ENCODE data around the gene OBSL1. TPM values are rescaled to one million over a fixed set of nuclear protein-coding genes. Genes with fewer than 3 reads are reported as not detected.

Gene OBSL1
- total and polyA plus RNA-seq, 2 of the 4 experiments (the other 2 are of a cell fraction) = 21.5 to 51.2 TPM

DNA sequence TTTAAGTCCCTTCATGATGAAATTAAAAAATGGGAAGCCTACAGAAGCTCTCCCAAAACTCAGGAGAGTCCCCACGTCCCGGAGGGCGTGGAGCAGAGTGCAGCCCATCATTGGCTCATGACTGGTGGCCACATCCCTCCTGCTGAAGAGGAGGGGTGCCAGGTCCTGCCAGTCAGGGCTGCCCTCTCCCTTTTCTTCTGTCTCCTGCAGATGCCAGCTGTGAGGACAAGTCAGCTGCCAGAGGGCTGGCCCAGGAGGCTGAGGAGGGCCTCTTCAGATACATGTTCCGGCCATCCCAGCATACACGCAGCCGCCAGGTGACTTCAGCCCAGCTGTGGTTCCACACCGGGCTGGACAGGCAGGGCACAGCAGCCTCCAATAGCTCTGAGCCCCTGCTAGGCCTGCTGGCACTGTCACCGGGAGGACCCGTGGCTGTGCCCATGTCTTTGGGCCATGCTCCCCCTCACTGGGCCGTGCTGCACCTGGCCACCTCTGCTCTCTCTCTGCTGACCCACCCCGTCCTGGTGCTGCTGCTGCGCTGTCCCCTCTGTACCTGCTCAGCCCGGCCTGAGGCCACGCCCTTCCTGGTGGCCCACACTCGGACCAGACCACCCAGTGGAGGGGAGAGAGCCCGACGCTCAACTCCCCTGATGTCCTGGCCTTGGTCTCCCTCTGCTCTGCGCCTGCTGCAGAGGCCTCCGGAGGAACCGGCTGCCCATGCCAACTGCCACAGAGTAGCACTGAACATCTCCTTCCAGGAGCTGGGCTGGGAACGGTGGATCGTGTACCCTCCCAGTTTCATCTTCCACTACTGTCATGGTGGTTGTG, 3.4 kb upstream of the OBSL1 start:
- Histone ChIP-seq H4K5ac (ENCODE audit: low read depth, low read length) (no peak overlapping the region), H3K4ac (ENCODE audit: low read depth, low read length) (no peak overlapping the region), H4K8ac (ENCODE audit: low read depth in 2 of 2, low read length in 2 of 2) (no peak overlapping the region), H2AK9ac (replicated peaks; ENCODE audit: low read depth, low read length, poor library complexity) (no peak overlapping the region), H3K79me1 (ENCODE audit: low read depth in 1 of 2, low read length in 2 of 2) (peaks cover 7 to 8% of the 10 kb centered on the region in 2 experiments), H2BK5ac (ENCODE audit: low read depth, low read length, poor library complexity, severe bottlenecking) (no peak overlapping the region), H4K91ac (ENCODE audit: insufficient read depth, low read depth, low read length) (no peak overlapping the region), H3K14ac (replicated peaks; ENCODE audit: low read depth, low read length) (no peak overlapping the region), H3K56ac (ENCODE audit: extremely low read depth, insufficient read depth, low read length) (no peak overlapping the region), H3K27me3 (ENCODE audit: control insufficient read depth, insufficient read depth, low read length) (peaks cover 14% of the 10 kb centered on the region), H3K9ac (ENCODE audit: low read depth, low read length) (no peak overlapping the region), H3K4me1 (ENCODE audit: control insufficient read depth, insufficient read depth, low read length) (peaks cover 18% of the 10 kb centered on the region), H3K23ac (ENCODE audit: low read depth, low read length) (no peak overlapping the region), H3K18ac (ENCODE audit: low read depth, low read length) (no peak overlapping the region), H2BK15ac (ENCODE audit: low read depth, low read length) (no peak overlapping the region), H4K20me1 (ENCODE audit: insufficient read depth, low read length) (no peaks in the 10 kb centered on the region), H2BK20ac (ENCODE audit: low read depth, low read length) (no peak overlapping the region), H3K36me3 (ENCODE audit: control insufficient read depth, insufficient read depth, low read length) (peaks cover 2% of the 10 kb centered on the region; the same call in 1 of the 2 replicates), H3K9me3 (ENCODE audit: control insufficient read depth, insufficient read depth, low read length) (no peaks in the 10 kb centered on the region), H2AK5ac (ENCODE audit: low read depth, low read length) (no peak overlapping the region), H2AFZ (replicated peaks; ENCODE audit: low read length, poor library complexity) (no peak overlapping the region), H3K4me2 (ENCODE audit: low read depth, low read length) (no peak overlapping the region), H2BK120ac (ENCODE audit: low read depth, low read length) (no peak overlapping the region), H3K4me3 (ENCODE audit: insufficient read depth, low read depth, low read length) (no peak overlapping the region), H3K27ac (ENCODE audit: insufficient read depth, low read length) (no peak overlapping the region), H3K9me1 (ENCODE audit: insufficient read depth, low read length) (peaks cover 2% of the 10 kb centered on the region; the same call in 1 of the 2 replicates)
- ATAC-seq (ENCODE audit: low read depth) (no peak), DNase-seq (no peak)
- BruUV-seq (replicated peaks) = no TSS peak
- dilution Hi-C loops (cut with HindIII; ENCODE audit: low sequenced_read_pairs, unreplicated experiment) (no loop called here), intact Hi-C loops (cut with micrococcal nuclease) (no loop called here), in situ Hi-C loops (cut with MboI; ENCODE audit: low sequenced_read_pairs) (no loop called here)
- no peak for TF ChIP-seq MXI1 (IDR thresholded peaks at IDR 0.05; ENCODE audit: borderline replicate concordance, low read depth, low read length)
- TF ChIP-seq POLR2A (IDR thresholded peaks at IDR 0.05; ENCODE audit: low read depth, low read length) = no peak
- TF ChIP-seq RAD21 (IDR thresholded peaks at IDR 0.05; ENCODE audit: low read length) = no peak
- TF ChIP-seq, protein P1, sequence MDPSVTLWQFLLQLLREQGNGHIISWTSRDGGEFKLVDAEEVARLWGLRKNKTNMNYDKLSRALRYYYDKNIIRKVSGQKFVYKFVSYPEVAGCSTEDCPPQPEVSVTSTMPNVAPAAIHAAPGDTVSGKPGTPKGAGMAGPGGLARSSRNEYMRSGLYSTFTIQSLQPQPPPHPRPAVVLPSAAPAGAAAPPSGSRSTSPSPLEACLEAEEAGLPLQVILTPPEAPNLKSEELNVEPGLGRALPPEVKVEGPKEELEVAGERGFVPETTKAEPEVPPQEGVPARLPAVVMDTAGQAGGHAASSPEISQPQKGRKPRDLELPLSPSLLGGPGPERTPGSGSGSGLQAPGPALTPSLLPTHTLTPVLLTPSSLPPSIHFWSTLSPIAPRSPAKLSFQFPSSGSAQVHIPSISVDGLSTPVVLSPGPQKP (IDR thresholded peaks at IDR 0.05; ENCODE audit: borderline replicate concordance, low read depth, low read length) = no peak
- TF ChIP-seq MAZ (IDR thresholded peaks at IDR 0.05; ENCODE audit: borderline replicate concordance, low read depth, low read length) = no peak
- TF ChIP-seq CEBPB (IDR thresholded peaks at IDR 0.05; ENCODE audit: low read depth, low read length) = no peak
- TF ChIP-seq, protein P2, sequence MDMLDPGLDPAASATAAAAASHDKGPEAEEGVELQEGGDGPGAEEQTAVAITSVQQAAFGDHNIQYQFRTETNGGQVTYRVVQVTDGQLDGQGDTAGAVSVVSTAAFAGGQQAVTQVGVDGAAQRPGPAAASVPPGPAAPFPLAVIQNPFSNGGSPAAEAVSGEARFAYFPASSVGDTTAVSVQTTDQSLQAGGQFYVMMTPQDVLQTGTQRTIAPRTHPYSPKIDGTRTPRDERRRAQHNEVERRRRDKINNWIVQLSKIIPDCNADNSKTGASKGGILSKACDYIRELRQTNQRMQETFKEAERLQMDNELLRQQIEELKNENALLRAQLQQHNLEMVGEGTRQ (IDR thresholded peaks at IDR 0.05; ENCODE audit: low read depth, low read length) = no peak
- TF ChIP-seq CHD1 (IDR thresholded peaks at IDR 0.05; ENCODE audit: low read depth, low read length) = no peak
- TF ChIP-seq NFE2L2 (IDR thresholded peaks at IDR 0.05; ENCODE audit: low read depth, low read length) = no peak
- no peak for TF ChIP-seq MAFK (IDR thresholded peaks at IDR 0.05; ENCODE audit: low read depth, low read length)
- TF ChIP-seq, protein P3, sequence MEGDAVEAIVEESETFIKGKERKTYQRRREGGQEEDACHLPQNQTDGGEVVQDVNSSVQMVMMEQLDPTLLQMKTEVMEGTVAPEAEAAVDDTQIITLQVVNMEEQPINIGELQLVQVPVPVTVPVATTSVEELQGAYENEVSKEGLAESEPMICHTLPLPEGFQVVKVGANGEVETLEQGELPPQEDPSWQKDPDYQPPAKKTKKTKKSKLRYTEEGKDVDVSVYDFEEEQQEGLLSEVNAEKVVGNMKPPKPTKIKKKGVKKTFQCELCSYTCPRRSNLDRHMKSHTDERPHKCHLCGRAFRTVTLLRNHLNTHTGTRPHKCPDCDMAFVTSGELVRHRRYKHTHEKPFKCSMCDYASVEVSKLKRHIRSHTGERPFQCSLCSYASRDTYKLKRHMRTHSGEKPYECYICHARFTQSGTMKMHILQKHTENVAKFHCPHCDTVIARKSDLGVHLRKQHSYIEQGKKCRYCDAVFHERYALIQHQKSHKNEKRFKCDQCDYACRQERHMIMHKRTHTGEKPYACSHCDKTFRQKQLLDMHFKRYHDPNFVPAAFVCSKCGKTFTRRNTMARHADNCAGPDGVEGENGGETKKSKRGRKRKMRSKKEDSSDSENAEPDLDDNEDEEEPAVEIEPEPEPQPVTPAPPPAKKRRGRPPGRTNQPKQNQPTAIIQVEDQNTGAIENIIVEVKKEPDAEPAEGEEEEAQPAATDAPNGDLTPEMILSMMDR (conservative IDR thresholded peaks at IDR 0.05; ENCODE audit: low read depth, low read length) = no peak
- TF ChIP-seq SMC3 (IDR thresholded peaks at IDR 0.05; ENCODE audit: low read depth, low read length) = no peak
- no peak for TF ChIP-seq FOS (IDR thresholded peaks at IDR 0.05; ENCODE audit: low read depth, low read length)
- POLR2A ChIA-PET (ENCODE audit: unreplicated experiment) = no interaction called here
- WGBS, 2 experiments (ENCODE audit: extremely low coverage in 2 of 2, insufficient read length in 1 of 2) = 73% methylated on average over 14 of the region's 22 CpGs; no CpG with 5 or more reads in 1 of the 2 experiments
- CTCF ChIA-PET = no interaction called here
